ENCODE measurements around the gene SYNGR4. TPM values are rescaled to one million over a fixed set of nuclear protein-coding genes. Genes with fewer than 3 reads are reported as not detected.

SYNGR4 gene
- total and polyA plus RNA-seq, 8 donors: not detected

DNA sequence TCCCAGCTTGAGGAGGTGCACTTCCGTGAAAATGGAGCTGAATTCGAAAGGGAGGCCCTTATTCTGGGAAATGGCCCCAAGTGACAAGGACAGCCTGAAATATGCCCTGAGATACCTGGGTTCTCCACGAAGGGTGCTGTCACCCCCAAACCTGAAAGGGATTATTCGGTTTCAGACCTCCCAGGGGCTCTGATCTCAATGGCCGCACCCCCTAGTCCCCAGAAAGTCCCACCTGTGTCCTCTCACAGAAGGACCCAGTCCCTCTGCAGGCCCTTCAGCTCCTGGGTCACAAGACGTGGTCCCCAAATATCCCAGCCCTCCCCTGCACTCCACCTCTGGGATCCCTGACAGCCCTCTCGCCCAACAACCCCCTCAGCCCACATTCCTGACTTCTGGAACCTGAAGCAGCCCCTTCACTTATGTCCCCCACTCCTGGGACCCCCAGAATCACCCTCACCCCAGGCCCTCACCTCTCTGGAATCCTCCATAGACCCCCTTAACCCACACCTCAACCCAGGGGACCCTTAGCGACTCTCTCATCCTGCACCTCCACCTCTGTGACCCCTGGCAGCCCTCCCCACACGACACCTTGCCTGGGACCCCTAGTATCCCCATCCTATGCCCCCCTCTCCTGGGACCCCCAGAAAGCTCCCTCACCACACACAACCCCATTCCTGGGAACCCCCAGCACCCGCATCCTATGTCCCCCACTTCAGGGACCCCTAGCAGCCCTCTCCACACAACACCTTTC lies 606 bp downstream of the SYNGR4 start:
- H3K27me3 ChIP-seq: no peaks in the 10 kb centered on the region
- peak overlapping the region; percentile 52 to 96 (median 93) for H3K27ac ChIP-seq
- H3K36me3 ChIP-seq: peaks cover 0 to 6% (median 4%) of the 10 kb centered on the region in 4 donors
- no peak for TF ChIP-seq POLR2AphosphoS5 (IDR thresholded peaks at IDR 0.05)
- TF ChIP-seq POLR2A (IDR thresholded peaks at IDR 0.05): no peak
- DNase-seq: peak in 1 of 2 donors; percentile 32
- no peaks in the 10 kb centered on the region for H3K9me3 ChIP-seq
- peaks cover 5 to 20% (median 16%) of the 10 kb centered on the region in 4 donors for H3K4me1 ChIP-seq
- peak overlapping the region; percentile 57 to 64 (median 61) for H3K4me3 ChIP-seq
- 62 to 67% (median 65%) methylated on average over 10 of the region's 10 CpGs for WGBS, 5 donors
- intact Hi-C loops (cut with DNase I; ENCODE audit: low total_unique reads): no loop called here

DNA sequence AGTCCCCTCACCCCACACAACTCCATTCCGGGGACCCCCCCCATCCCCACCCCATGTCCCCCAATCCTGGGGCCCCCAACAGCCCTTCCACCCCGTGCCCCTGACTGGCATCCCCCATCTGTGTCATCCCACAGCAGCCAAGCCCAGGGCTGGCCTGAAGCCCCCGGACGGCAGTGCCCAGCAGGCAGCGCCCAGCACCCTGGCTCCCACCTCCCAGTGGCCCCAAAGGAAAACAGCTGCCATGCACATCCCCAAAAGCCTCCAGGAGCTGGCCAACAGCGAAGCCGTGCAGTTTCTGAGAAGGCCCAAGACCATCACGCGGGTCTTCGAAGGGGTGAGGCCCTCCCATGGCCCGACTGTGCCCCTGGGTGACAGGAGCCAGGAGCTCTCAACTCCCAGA lies 1.4 kb downstream of the SYNGR4 start:
- Histone ChIP-seq H3K27me3 (no peaks in the 10 kb centered on the region), H3K9me3 (no peaks in the 10 kb centered on the region), H3K4me3 (no peak overlapping the region), H3K36me3 (no peaks in the 10 kb centered on the region), H3K4me1 (peaks cover 5 to 20% (median 16%) of the 10 kb centered on the region in 4 donors), H3K27ac (no peak overlapping the region)
- no peak for TF ChIP-seq POLR2A (IDR thresholded peaks at IDR 0.05)
- TF ChIP-seq, protein P1, sequence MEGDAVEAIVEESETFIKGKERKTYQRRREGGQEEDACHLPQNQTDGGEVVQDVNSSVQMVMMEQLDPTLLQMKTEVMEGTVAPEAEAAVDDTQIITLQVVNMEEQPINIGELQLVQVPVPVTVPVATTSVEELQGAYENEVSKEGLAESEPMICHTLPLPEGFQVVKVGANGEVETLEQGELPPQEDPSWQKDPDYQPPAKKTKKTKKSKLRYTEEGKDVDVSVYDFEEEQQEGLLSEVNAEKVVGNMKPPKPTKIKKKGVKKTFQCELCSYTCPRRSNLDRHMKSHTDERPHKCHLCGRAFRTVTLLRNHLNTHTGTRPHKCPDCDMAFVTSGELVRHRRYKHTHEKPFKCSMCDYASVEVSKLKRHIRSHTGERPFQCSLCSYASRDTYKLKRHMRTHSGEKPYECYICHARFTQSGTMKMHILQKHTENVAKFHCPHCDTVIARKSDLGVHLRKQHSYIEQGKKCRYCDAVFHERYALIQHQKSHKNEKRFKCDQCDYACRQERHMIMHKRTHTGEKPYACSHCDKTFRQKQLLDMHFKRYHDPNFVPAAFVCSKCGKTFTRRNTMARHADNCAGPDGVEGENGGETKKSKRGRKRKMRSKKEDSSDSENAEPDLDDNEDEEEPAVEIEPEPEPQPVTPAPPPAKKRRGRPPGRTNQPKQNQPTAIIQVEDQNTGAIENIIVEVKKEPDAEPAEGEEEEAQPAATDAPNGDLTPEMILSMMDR (IDR thresholded peaks at IDR 0.05): no peak
- no peak for TF ChIP-seq EP300 (IDR thresholded peaks at IDR 0.05)
- no peak for TF ChIP-seq POLR2AphosphoS5 (IDR thresholded peaks at IDR 0.05)
- intact Hi-C loops (cut with DNase I; ENCODE audit: low total_unique reads): no loop called here
- no peak for DNase-seq
- 89 to 98% (median 96%) methylated on average over 6 to 11 of the region's 11 CpGs for WGBS, 5 donors

DNA sequence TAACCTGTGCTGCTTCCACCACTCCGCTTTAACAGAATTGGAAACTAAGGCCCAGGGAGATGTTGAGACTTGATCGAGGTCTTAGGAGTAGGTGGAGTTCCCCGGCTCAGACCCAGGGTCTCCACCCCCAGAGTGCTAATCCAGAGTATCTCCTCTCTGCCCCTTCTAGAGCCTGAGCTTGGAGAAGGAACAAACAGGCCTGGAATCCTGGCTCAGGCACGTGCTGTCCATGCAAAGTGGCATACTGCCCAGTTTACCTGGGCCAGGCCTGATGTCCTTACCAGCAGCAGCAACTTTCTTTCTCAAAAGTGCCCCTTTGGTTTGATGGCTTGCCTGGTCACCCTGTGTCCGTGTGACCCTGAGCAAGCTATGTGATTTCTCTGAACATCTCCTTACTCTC lies 3.7 kb downstream of the SYNGR4 start:
- H3K4me1 ChIP-seq: peaks cover 5 to 18% (median 14%) of the 10 kb centered on the region in 4 donors
- no peak overlapping the region for H3K4me3 ChIP-seq
- DNase-seq: peak in 1 of 2 donors; percentile 59
- H3K36me3 ChIP-seq: no peaks in the 10 kb centered on the region
- H3K27me3 ChIP-seq: no peaks in the 10 kb centered on the region
- WGBS, 5 donors: 39 to 60% (median 49%) methylated on average over 5 of the region's 5 CpGs
- H3K27ac ChIP-seq: peak overlapping the region in 1 of 5 donors; percentile 35
- intact Hi-C loops (cut with DNase I; ENCODE audit: low total_unique reads): no loop called here
- H3K9me3 ChIP-seq: no peaks in the 10 kb centered on the region
- TF ChIP-seq POLR2A (IDR thresholded peaks at IDR 0.05) (no peak), EP300 (IDR thresholded peaks at IDR 0.05) (no peak), POLR2AphosphoS5 (IDR thresholded peaks at IDR 0.05) (no peak)
- TF ChIP-seq, protein P1 (IDR thresholded peaks at IDR 0.05): no peak

DNA sequence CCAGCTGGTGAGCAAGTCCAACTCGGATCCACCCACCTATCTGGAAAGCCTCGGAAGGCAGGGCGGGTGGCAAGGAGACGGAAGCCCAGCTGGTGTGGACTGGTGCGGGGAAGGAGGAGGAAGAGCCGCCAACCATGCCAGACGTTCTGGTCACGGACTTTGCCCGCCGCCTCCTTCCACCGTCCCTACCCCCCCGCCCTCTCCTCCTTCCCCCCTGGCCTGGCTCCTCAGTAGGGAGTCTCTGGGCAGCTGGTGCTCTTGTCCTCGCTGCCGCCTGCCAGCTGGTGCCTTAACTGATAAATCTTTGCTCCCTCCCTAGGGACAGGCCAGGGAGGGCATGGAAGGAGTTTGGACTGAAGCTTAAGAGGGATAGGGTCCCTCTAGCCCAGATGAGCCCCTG lies 4.8 kb downstream of the SYNGR4 start:
- Histone ChIP-seq H3K27ac (no peak overlapping the region), H3K36me3 (no peaks in the 10 kb centered on the region)
- intact Hi-C loops (cut with DNase I; ENCODE audit: low total_unique reads): no loop called here

More for the DNA sequence above, 4.8 kb downstream of the SYNGR4 start:
- no peaks in the 10 kb centered on the region for H3K27me3 ChIP-seq
- DNase-seq: peak in 1 of 2 donors; percentile 29
- H3K4me1 ChIP-seq: peaks cover 5 to 9% (median 8%) of the 10 kb centered on the region in 4 donors
- TF ChIP-seq POLR2AphosphoS5 (IDR thresholded peaks at IDR 0.05) (no peak), POLR2A (IDR thresholded peaks at IDR 0.05) (no peak), EP300 (IDR thresholded peaks at IDR 0.05) (no peak)
- TF ChIP-seq, protein P1 (IDR thresholded peaks at IDR 0.05): no peak
- 56 to 82% (median 63%) methylated on average over 13 to 14 of the region's 14 CpGs for WGBS, 5 donors
- no peak overlapping the region for H3K4me3 ChIP-seq
- no peaks in the 10 kb centered on the region for H3K9me3 ChIP-seq
